CD4-positive, alpha-beta T cell treated with Interleukin-10 for 1 hour (primary cell): ENCODE data around the gene CCDC3.
"Not testable (repeated sequence)": the region's sequence is repeated elsewhere in the genome, so short reads cannot be mapped to it uniquely, and the experiment has no call there.

Experiments
- DNase-seq: peaks from one replicate; pipeline ENCODE4 v3.0.0-alpha.2; 2020

Gene CCDC3

GRCh38 chr10:12876266-12876665 lies 125.2 kb downstream of the CCDC3 start:
- DNase-seq, result no peak

GRCh38 chr10:12875100-12875499 lies 126.4 kb downstream of the CCDC3 start:
- DNase-seq, result no peak

DNA sequence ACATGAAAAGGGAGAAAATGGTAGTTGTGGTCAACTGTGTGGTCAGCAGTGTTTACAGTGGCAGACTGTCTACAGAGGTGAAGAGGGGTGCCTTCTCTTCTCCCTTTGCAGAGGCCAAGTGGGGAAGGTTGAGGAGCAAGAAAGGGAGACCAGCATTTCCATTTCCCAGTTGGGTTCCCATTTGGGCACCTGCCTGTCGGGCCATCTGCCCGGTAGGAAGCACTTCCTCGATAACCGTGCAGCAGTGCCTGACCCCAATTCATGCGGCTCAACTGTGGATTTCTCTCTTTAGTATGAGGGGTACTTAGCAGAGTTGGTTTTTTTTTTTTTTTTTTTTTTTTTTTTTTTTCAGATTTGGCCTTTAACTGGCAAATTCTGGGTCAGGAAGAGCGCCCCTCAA lies 127.0 kb downstream of the CCDC3 start:
- no peak for DNase-seq

DNA sequence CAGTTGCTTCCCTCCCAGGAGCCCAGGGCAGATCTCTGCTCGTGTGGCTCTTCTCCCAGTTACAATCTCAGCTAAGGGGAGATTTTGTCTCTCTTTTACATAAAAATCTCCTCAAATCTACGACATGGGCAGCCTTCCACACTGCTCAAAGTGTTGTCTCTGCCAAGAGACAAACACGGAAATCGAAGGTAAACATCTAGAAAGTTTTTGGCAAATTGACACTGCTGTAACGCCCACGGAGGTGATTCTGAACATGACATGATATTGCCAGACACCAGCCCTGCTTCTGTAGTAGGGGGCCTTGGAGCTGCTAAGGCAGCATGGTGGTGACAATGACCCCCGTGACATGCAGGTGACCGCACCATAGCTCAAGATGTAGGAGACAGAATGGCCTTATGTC lies 128.3 kb downstream of the CCDC3 start:
- no peak for DNase-seq

- DNase-seq, result no peak
Measured at GRCh38 chr10:12872577-12872976, 128.9 kb downstream of the CCDC3 start.

DNA sequence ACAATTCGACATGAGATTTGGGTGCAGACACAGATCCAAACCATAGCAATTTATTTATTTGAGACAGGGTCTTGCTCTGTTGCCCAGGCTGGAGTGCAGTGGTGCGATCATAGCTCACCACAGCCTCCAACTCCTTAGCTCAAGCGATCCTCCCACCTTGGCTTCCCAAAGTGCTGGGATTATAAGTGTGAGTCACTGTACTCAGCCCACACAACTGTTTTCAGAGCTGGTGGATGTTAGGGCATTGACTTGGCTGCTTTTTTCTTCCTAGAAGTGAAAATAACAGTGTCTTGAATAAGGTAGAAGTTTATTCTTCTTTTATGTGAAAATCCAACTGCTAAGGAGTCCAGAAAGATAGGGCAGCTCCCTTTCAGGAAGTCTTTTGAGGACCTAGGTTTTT lies 132.1 kb downstream of the CCDC3 start:
- DNase-seq, result no peak

DNA sequence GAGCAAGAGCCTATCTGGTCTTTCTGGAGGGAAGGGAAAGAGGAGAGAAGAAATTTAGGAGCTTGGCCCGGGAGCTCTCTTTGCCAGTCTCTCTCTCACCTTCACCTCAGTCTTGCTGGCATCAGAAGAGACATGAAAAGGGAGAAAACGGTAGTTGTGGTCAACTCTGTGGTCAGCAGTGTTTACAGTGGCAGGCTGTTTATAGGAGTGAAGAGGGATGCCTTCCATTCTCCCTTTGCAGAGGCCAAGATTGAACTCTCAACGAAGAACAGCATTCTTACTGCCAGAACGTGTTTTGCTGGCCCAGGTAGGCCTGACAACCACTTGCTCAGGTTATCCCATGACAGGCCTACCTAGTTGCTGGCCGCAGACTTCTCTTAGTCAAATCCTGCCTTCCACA lies 133.3 kb downstream of the CCDC3 start:
- no peak for DNase-seq

GRCh38 chr10:12865515-12865914 lies 136.0 kb downstream of the CCDC3 start:
- DNase-seq, result not testable (repeated sequence)

DNA sequence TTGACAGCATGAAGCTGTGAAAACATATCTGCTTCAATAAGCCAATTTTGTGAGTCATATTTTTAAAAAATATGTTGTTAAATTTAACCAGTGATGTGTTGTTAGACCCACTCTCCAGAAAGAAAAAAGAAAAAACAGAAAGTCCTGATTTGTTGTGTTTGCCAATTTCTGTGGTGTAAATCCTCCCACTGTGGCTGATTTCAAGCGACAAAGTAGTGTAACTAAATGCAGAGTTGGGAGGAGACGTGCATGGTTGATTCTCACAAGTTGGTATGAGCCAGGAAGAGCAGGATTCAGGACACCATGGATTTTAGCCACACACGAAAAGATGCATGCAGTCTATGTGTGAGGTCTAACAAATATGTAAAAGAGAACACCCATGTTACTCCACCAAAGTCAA lies 139.1 kb downstream of the CCDC3 start:
- no peak for DNase-seq

DNA sequence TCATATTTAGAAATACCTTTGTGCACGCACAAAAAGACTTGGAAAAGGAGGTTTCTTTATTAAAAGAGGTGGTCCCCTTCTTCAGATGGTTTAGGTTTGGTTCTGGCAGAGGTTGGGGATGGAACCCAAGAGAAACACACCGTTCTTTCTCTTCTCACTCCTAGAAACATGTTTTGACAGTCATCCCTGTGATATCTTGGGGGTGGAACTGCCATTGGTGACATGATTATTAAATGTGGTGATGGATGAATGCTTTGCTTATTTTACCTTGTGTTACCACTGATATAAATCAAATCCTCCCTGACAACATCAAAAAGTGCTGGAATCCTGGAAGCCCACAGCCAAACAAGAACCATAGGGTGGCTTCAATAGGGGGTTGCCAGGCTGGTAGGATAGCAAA lies 146.5 kb downstream of the CCDC3 start:
- no peak for DNase-seq

- no peak for DNase-seq
Measured at GRCh38 chr10:12852687-12853086, 148.8 kb downstream of the CCDC3 start.

- no peak for DNase-seq
Measured at GRCh38 chr10:12849319-12850181, 152.0 kb downstream of the CCDC3 start.

DNA sequence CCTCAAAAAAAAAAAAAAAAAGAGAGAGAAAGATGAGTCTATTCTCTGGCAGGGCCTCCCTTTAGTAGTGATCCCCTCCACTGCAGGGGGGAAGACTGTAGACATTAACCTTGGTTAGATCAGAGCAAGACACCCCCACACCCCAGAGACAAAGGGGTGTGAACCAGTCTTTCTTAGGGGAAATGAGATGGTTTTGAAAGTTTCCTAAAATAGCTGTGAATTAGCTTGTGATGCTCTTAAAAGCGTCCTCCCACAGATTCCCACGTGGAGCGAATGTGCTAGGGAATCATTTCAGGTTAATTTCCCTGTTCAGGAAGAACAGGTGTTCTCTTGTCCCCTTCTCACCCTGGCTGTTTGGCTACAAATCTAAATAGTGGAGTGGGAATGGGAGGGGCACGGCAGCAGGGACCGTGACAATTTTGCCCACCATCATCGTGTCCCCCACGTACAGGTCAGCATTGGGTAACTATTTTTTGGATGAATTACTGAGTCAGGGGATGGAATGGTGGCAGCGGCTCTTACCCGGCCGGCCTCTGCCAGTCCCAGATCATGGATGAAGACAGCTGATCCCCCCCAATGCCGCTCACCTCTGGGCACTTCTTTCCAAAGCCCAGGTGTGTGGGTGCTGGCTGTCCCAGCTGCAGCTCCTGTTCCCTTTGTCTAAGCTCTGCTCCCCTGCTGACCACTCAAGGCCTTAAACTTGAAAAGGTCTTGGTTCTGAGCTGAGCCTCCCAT lies 152.9 kb downstream of the CCDC3 start:
- no peak for DNase-seq

DNA sequence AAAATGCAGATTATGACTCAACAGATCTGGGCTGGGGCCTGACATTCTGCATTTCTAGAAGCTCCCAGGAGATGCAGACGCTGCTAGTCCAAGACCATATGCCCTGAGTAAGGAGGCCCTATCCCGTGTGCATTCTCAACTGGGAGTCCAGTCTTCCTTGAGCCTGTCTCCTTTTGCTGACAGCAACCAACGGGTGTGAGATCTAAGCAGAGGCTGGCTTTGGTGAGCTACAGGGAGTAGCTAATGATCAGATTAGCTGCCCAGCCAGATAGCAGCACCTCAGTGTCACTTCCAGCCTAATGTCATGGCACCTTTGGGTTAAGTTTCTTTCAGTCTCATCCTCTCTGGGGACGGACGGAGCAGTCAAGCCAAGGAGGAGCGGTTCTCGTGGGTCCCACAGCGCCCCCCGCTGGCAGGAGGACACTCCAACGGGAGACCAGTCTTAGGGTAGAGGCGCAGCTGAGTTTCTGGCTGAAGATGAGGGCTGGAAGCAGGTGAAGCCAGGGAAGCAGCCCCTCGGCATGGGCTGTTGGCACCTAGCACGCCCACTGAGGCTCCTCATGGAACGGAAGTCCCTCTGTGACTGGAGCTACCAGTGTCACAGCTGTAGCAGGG lies 154.0 kb downstream of the CCDC3 start:
- DNase-seq, result no peak

DNA sequence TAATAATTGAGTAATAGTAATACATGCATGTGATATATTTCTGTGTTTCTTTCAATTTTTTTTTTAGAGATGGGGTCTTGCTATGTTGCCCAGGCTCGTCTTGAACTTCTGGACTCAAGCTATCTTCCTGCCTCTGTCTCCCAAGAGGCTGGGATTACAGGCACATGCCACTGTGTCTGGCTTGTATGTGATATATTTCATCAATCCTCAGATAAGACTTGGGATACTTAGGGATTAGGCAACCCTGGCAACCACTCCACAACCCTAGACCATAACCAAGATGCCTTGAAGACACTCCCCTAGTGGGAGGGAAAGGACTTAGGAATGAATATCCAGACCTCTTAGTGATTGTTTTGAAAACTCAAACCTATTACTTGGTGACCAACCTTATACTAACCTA lies 154.8 kb downstream of the CCDC3 start:
- DNase-seq, result no peak
